SK-N-SH (cell line): ENCODE results near the gene CCNY. TPM values are rescaled to one million over a fixed set of nuclear protein-coding genes. Genes with fewer than 3 reads are reported as not detected.

Experiments used
- CTCF ChIA-PET: fragments of 300-600, 350-600 bp; formaldehyde crosslinking; extraction: SDS; loops from one replicate; lab custom pipeline; 2021; lab: Yijun Ruan, JAX
- POLR2A ChIA-PET: fragments of 350-600 bp; sonication (Branson Sonifier 250); formaldehyde crosslinking; extraction: SDS; loops from one replicate; lab custom pipeline; 2020; ENCODE audit warnings: antibody characterized with exemption, inconsistent platforms; lab: Yijun Ruan, JAX
- DNase-seq: peaks from one replicate; pipeline ENCODE4 v3.0.0; 2012
- H2AFZ ChIP-seq: fragments of 200-600 bp; sonication (generic); 2 replicates; pipeline ENCODE4 v1.8.1; 2016; ENCODE audit warnings: antibody characterized with exemption, mild to moderate bottlenecking, low read depth
- H3F3A ChIP-seq: fragments of 200-600 bp; sonication (generic); replicated peaks from 2 replicates; pipeline ENCODE3; 2016; ENCODE audit warnings: antibody characterized with exemption, mild to moderate bottlenecking; ENCODE audit not compliant: insufficient read depth
- H3K27ac ChIP-seq, 2 experiments: fragments of 200-500 bp in 1 of 2; fragments of 200-600 bp in 1 of 2; sonication (Bioruptor generic) in 1 of 2; sonication (generic), shearing (Covaris generic) in 1 of 2; 2 replicates each; pipeline versions ENCODE4 v1.5.1 to v1.6.1; 2014 to 2016; ENCODE audit warnings: low read depth in 2 of 2, inconsistent platforms in 1 of 2, low read length in 1 of 2, mild to moderate bottlenecking in 1 of 2, mixed read lengths in 1 of 2
- H3K27me3 ChIP-seq: fragments of 200-600 bp; sonication (generic), shearing (Covaris generic); 2 replicates; pipeline ENCODE4 v1.6.1; 2016; ENCODE audit warnings: mixed run types; ENCODE audit not compliant: insufficient read depth
- H3K36me3 ChIP-seq, 2 experiments: fragments of 200-500 bp in 1 of 2; fragments of 200-600 bp in 1 of 2; sonication (Bioruptor generic) in 1 of 2; sonication (generic) in 1 of 2; replicated peaks in 1 of 2; 2 replicates each; pipeline versions ENCODE3 to v1.5.1; 2014 to 2016; ENCODE audit warnings: low read length in 1 of 2, mild to moderate bottlenecking in 1 of 2; ENCODE audit not compliant: insufficient read depth in 2 of 2, control insufficient read depth in 1 of 2
- H3K4me1 ChIP-seq, 2 experiments: fragments of 200-500 bp in 1 of 2; fragments of 200-600 bp in 1 of 2; sonication (Bioruptor generic) in 1 of 2; sonication (generic), shearing (Covaris generic) in 1 of 2; 2 replicates each; pipeline versions ENCODE4 v1.5.1 to v1.6.1; 2014 to 2016; ENCODE audit warnings: low read depth in 1 of 2, low read length in 1 of 2, mixed run types in 1 of 2; ENCODE audit not compliant: insufficient read depth in 2 of 2, control insufficient read depth in 1 of 2
- H3K4me2 ChIP-seq: fragments of 200-600 bp; sonication (generic), shearing (Covaris generic); 2 replicates; pipeline ENCODE4 v1.6.1; 2017; ENCODE audit warnings: mixed run types
- H3K4me3 ChIP-seq, 2 experiments: fragments of 200-500 bp in 1 of 2; fragments of 200-600 bp in 1 of 2; sonication (Bioruptor generic) in 1 of 2; sonication (generic), shearing (Covaris generic) in 1 of 2; 2 replicates each; pipeline versions ENCODE4 v1.5.1 to v1.8.1; 2014 to 2016; ENCODE audit warnings: low read depth in 2 of 2, inconsistent platforms in 1 of 2, low read length in 1 of 2, mild to moderate bottlenecking in 1 of 2, mixed read lengths in 1 of 2, moderate library complexity in 1 of 2
- H3K79me2 ChIP-seq: fragments of 200-600 bp; sonication (generic); 2 replicates; pipeline ENCODE4 v1.8.1; 2017; ENCODE audit warnings: mild to moderate bottlenecking; ENCODE audit not compliant: insufficient read depth
- H3K9ac ChIP-seq: fragments of 200-600 bp; sonication (generic); 2 replicates; pipeline ENCODE4 v1.6.1; 2017; ENCODE audit warnings: mixed run types
- H3K9me2 ChIP-seq: fragments of 200-600 bp; sonication (generic); 2 replicates; pipeline ENCODE4 v1.6.1; 2017; ENCODE audit warnings: mixed run types
- H3K9me3 ChIP-seq: fragments of 200-600 bp; sonication (generic); 2 replicates; pipeline ENCODE4 v1.6.1; 2017; ENCODE audit warnings: mixed run types, mild to moderate bottlenecking, moderate library complexity
- H4K20me1 ChIP-seq: fragments of 200-600 bp; sonication (generic); 2 replicates; pipeline ENCODE4 v1.6.1; 2017; ENCODE audit warnings: mild to moderate bottlenecking, mixed run types; ENCODE audit not compliant: insufficient read depth
- CHD2 ChIP-seq: fragments of 150-350 bp; IDR thresholded peaks from 2 replicates; pipeline ENCODE4 v1.6.1; 2018; ENCODE audit warnings: low read length; ENCODE audit not compliant: partially characterized antibody
- ELF1 ChIP-seq: IDR thresholded peaks from 2 replicates; pipeline ENCODE4 v1.4.0; 2012
- GABPA ChIP-seq: IDR thresholded peaks from 2 replicates; pipeline ENCODE4 v1.4.0; 2012; ENCODE audit warnings: low read depth, mild to moderate bottlenecking
- GATA2 ChIP-seq: sonication (generic); formaldehyde crosslinking; IDR thresholded peaks from 2 replicates; pipeline ENCODE4 v1.5.0; 2020; ENCODE audit warnings: mild to moderate bottlenecking, missing genetic modification reagents
- IRF3 ChIP-seq: fragments of 150-350 bp; IDR thresholded peaks from 2 replicates; pipeline ENCODE4 v1.6.1; 2016; ENCODE audit warnings: mild to moderate bottlenecking, low read depth, low read length
- MAX ChIP-seq: IDR thresholded peaks from 2 replicates; pipeline ENCODE4 v1.4.0; 2012; ENCODE audit warnings: low read depth
- MXI1 ChIP-seq: IDR thresholded peaks from 2 replicates; pipeline ENCODE4 v1.6.1; 2012; ENCODE audit warnings: mild to moderate bottlenecking, low read depth, low read length, improper control_type of control experiment
- PBX3 ChIP-seq: IDR thresholded peaks from 2 replicates; pipeline ENCODE4; 2012
- POLR2AphosphoS5 ChIP-seq: IDR thresholded peaks from 2 replicates; pipeline ENCODE4 v1.6.1; 2012; ENCODE audit warnings: low read depth, low read length
- RAD21 ChIP-seq: IDR thresholded peaks from 2 replicates; pipeline ENCODE4 v1.6.1; 2012; ENCODE audit warnings: mild to moderate bottlenecking, low read length
- RCOR1 ChIP-seq: fragments of 150-350 bp; IDR thresholded peaks from 2 replicates; pipeline ENCODE4 v1.6.1; 2017; ENCODE audit warnings: antibody characterized with exemption, low read length
- RFX5 ChIP-seq: IDR thresholded peaks from 2 replicates; pipeline ENCODE4 v1.6.1; 2012; ENCODE audit warnings: mild to moderate bottlenecking, improper control_type of control experiment, low read length
- RXRA ChIP-seq: IDR thresholded peaks from 2 replicates; pipeline ENCODE4 v1.4.0; 2012; ENCODE audit warnings: low read depth, mild to moderate bottlenecking, borderline replicate concordance
- SMC3 ChIP-seq: IDR thresholded peaks from 2 replicates; pipeline ENCODE4 v1.6.1; 2012; ENCODE audit warnings: low read depth, low read length, improper control_type of control experiment
- TCF12 ChIP-seq: IDR thresholded peaks from 2 replicates; pipeline ENCODE4 v1.4.0; 2012
- TEAD4 ChIP-seq: IDR thresholded peaks from 2 replicates; pipeline ENCODE4 v1.4.0; 2012; ENCODE audit warnings: mild to moderate bottlenecking, borderline replicate concordance; ENCODE audit not compliant: insufficient read depth
- WGBS: methylation state at CpG from one replicate; pipeline ENCODE4 v1.1.6; 2017; ENCODE audit warnings: low lambda C conversion rate; 5-methylcytosine and 5-hydroxymethylcytosine counted together
- polyA plus RNA-seq, 3 experiments: library from polyadenylated mRNA; depleted of rRNA; stranded (reverse); fragments of >200 nt; gene quantifications; 2 replicates each; pipeline ENCODE4 v1.2.3, GENCODE V29; 2012

CCNY gene
- polyA plus RNA-seq, 1 of the 3 experiments (the other 2 are of a cell fraction): 29.4 TPM

- 96% methylated on average over 9 of the region's 9 CpGs for WGBS
- POLR2A ChIA-PET: no interaction called here
These were observed 143.8 kb downstream of the CCNY start for GRCh38 chr10:35480142-35480541.

DNA sequence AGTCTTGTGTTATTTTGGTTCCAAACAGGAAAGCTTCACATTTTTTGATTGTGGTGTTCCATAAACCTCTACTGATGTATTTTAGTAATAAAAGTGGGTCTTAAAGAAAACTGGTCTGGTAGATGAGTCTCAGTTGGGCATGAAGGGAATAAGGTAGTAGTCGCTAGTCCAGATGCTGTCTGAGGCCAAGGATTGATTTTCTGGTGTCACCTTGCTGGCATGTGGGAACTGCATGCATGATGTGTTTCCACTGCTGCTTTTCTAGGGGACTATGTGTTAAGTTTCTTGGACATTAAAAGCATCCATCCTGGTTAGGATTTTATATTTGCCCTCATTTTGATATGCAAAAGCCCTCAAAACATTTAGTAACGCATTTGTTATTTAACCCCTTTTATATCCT is 145.1 kb downstream of the CCNY start:
- peaks cover 23% of the 10 kb centered on the region; the same call in 1 of the 2 replicates for H3K79me2 ChIP-seq
- no peak overlapping the region for H3K27ac ChIP-seq
- H3F3A ChIP-seq: no peaks in the 10 kb centered on the region
- H3K36me3 ChIP-seq: peaks cover 0 to 12% of the 10 kb centered on the region in 2 experiments
- 100% methylated on average over 2 of the region's 2 CpGs for WGBS
- ChIA-PET POLR2A (no interaction called here), CTCF (no interaction called here)
- no peaks in the 10 kb centered on the region for H3K4me1 ChIP-seq
- no peak overlapping the region for H3K4me3 ChIP-seq
- no peaks in the 10 kb centered on the region for H3K9me3 ChIP-seq
- peaks cover 13% of the 10 kb centered on the region; the same call in 1 of the 2 replicates for H4K20me1 ChIP-seq
- H3K4me2 ChIP-seq: no peak overlapping the region
- no peaks in the 10 kb centered on the region for H3K9me2 ChIP-seq
- no peak overlapping the region for H3K9ac ChIP-seq
- no peaks in the 10 kb centered on the region for H3K27me3 ChIP-seq
- TF ChIP-seq MAX (no peak), RXRA (no peak), GATA2 (CRISPR knock-in tag) (no peak), MXI1 (no peak), IRF3 (no peak), TEAD4 (no peak), RCOR1 (no peak), PBX3 (no peak), POLR2AphosphoS5 (no peak), ELF1 (no peak), GABPA (no peak), CHD2 (no peak), RFX5 (no peak)
- H2AFZ ChIP-seq: no peak overlapping the region
- no peak for DNase-seq

More at GRCh38 chr10:35480142-35480541, 143.8 kb downstream of the CCNY start:
- H3K9me3 ChIP-seq: no peaks in the 10 kb centered on the region
- H3K79me2 ChIP-seq: peaks cover 23% of the 10 kb centered on the region; the same call in 1 of the 2 replicates
- H2AFZ ChIP-seq: no peak overlapping the region
- no peak overlapping the region for H3K9ac ChIP-seq
- H4K20me1 ChIP-seq: peaks cover 13% of the 10 kb centered on the region; the same call in 1 of the 2 replicates
- H3K4me2 ChIP-seq: no peak overlapping the region
- H3K9me2 ChIP-seq: no peaks in the 10 kb centered on the region
- CTCF ChIA-PET: interaction anchor here (1.3 kb wide), 1 partner anchor 13 kb away, joined by 3 read pairs; no protein-coding TSS in a partner anchor
- no peaks in the 10 kb centered on the region for H3F3A ChIP-seq
- DNase-seq: no peak
- H3K27ac ChIP-seq: no peak overlapping the region
- TF ChIP-seq SMC3 (0 out of 2 replicates have a peak, but pooled peaks have one; percentile 6), RAD21 (0 out of 2 replicates have a peak, but pooled peaks have one; percentile 11), TCF12 (no peak)
- H3K36me3 ChIP-seq: peaks cover 0 to 12% of the 10 kb centered on the region in 2 experiments
- H3K27me3 ChIP-seq: no peaks in the 10 kb centered on the region
- no peak overlapping the region for H3K4me3 ChIP-seq
- no peaks in the 10 kb centered on the region for H3K4me1 ChIP-seq
